Activated T-cell treated with anti-CD3 and anti-CD28 coated beads, Interleukin-2, amount 50 U/mL, for 72 hours (primary cell): ENCODE results near the gene ZG16. TPM values are rescaled to one million over a fixed set of nuclear protein-coding genes. Genes with fewer than 3 reads are reported as not detected.

Experiments
- ATAC-seq, 2 donors: fragments of 150-1000 bp; cut with Tn5 transposase; replicated peaks in 1 of 2; 2 replicates each; pipeline ENCODE4 v1.10.0; 2021; ENCODE audit warnings: moderate library complexity in 2 of 2, mild to moderate bottlenecking in 1 of 2
- DNase-seq, 2 donors: peaks; one replicate each; pipeline ENCODE4 v3.0.0; 2021 to 2022; ENCODE audit warnings: mixed read lengths in 1 of 2
- H3K27ac Mint-ChIP-seq: one replicate; pipeline ENCODE4 v1.8.0; 2022; ENCODE audit warnings: mild to moderate bottlenecking, moderate library complexity, mixed read lengths
- H3K27me3 Mint-ChIP-seq: one replicate; pipeline ENCODE4 v1.8.0; 2022; ENCODE audit warnings: low read depth, mixed read lengths
- H3K36me3 Mint-ChIP-seq, 2 donors: one replicate each; pipeline ENCODE4 v1.8.0; 2022; ENCODE audit warnings: mixed read lengths in 2 of 2, mild to moderate bottlenecking in 1 of 2; ENCODE audit not compliant: insufficient read depth in 2 of 2
- H3K4me1 Mint-ChIP-seq: one replicate; pipeline ENCODE4 v1.8.0; 2022; ENCODE audit warnings: low read depth, mixed read lengths
- H3K4me3 Mint-ChIP-seq, 2 donors: one replicate each; pipeline ENCODE4 v1.8.0; 2022; ENCODE audit warnings: mild to moderate bottlenecking in 2 of 2, mixed read lengths in 2 of 2, moderate library complexity in 2 of 2
- H3K9me3 Mint-ChIP-seq, 2 donors: one replicate each; pipeline ENCODE4 v1.8.0; 2022; ENCODE audit warnings: mixed read lengths in 2 of 2
- total RNA-seq, 2 donors: library from RNA; stranded (reverse); gene quantifications; one replicate each; pipeline ENCODE4 v1.2.3, GENCODE V29; 2022

Gene ZG16
- total RNA-seq, 2 donors from 2014 or later: not detected

DNA sequence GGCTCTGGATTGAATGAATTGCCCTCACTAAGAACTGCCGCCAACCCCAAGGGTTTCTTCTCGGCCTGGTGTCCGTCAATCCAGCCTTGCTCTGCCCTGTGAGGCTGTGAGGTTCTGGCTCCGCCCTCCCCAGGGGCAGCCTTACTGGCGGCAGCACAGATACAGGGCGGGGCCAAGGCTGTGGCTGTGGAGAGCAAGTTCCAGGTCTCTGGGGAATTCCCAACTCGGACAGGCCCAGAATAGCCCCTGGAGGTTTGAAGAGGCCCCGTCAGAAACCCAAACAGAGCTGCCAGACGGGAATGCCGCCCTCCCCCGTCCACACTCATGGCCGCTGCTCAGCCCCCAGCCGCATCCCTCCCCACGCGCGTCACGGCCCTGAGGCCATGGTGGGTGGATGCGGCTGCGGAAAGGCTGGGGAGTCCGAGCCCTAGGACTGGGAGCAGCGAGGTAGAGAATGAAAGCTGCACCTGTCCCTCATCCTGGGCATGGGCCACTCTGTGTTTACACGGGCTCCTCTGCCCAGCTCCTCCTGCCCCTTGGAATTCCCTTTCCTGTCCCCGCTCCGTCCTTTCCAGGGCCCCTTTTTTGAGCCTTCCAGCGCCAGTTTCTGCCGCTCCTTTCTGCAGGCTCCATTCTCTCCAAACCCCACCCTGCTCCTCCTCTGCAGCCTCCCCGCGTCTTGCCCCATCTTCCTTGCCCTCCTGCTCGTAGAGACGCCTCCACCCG is 33.3 kb downstream of the ZG16 start:
- Mint-ChIP-seq H3K27me3 (no peaks in the 10 kb centered on the region), H3K27ac (no peak overlapping the region), H3K9me3 (no peaks in the 10 kb centered on the region), H3K36me3 (peaks cover 7 to 13% of the 10 kb centered on the region in 2 donors), H3K4me1 (peaks cover 75% of the 10 kb centered on the region), H3K4me3 (peak overlapping the region; percentile 86 to 95)
- ATAC-seq (peak; percentile 39 to 50), DNase-seq (peak; percentile 83 to 87)

GRCh38 chr16:29811896-29812665 is 34.0 kb downstream of the ZG16 start, which contains the start of gene PRRT2:
TSS of gene PRRT2 (plus strand) at chr16:29812193. CDS start at chr16:29813055, 862 bp downstream.
- H3K27ac Mint-ChIP-seq: no peak within 1 kb of the TSS
- no peaks in the 10 kb centered on the region for H3K27me3 Mint-ChIP-seq
- H3K36me3 Mint-ChIP-seq: peaks cover 7 to 15% of the 10 kb centered on the region in 2 donors

DNA sequence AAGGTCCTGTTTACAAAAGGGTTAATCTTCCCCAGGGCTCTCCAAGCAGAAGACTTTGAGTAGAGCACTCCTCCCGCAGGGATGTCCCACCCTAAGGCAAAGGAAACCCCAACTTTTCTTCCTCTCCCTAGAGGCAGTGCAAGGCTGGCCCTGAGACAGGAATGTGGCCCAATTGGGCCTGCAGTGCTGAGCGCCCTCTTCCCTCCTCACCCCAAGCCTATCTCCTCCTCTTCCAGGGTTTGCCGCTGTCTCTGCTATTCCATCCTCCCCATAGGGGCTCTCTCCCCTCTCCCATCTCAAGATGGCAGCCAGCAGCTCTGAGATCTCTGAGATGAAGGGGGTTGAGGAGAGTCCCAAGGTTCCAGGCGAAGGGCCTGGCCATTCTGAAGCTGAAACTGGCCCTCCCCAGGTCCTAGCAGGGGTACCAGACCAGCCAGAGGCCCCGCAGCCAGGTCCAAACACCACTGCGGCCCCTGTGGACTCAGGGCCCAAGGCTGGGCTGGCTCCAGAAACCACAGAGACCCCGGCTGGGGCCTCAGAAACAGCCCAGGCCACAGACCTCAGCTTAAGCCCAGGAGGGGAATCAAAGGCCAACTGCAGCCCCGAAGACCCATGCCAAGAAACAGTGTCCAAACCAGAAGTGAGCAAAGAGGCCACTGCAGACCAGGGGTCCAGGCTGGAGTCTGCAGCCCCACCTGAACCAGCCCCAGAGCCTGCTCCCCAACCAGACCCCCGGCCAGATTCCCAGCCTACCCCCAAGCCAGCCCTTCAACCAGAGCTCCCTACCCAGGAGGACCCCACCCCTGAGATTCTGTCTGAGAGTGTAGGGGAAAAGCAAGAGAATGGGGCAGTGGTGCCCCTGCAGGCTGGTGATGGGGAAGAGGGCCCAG is 34.9 kb downstream of the ZG16 start:
- ATAC-seq (no peak), DNase-seq (no peak)
- H3K4me3 Mint-ChIP-seq: peak overlapping the region; percentile 86 to 95
- peaks cover 88% of the 10 kb centered on the region for H3K4me1 Mint-ChIP-seq
- no peak overlapping the region for H3K27ac Mint-ChIP-seq
- H3K9me3 Mint-ChIP-seq: no peaks in the 10 kb centered on the region
- no peaks in the 10 kb centered on the region for H3K27me3 Mint-ChIP-seq
- H3K36me3 Mint-ChIP-seq: peaks cover 8 to 16% of the 10 kb centered on the region in 2 donors

More at GRCh38 chr16:29811896-29812665, 34.0 kb downstream of the ZG16 start, which contains the start of gene PRRT2:
- Mint-ChIP-seq H3K4me3 (peak within 1 kb of the TSS; percentile 86 to 95), H3K9me3 (no peaks in the 10 kb centered on the region), H3K4me1 (peaks cover 80% of the 10 kb centered on the region)
- ATAC-seq (no peak), DNase-seq (peak; percentile 62 to 65)

- no peaks in the 10 kb centered on the region for H3K27me3 Mint-ChIP-seq
- H3K27ac Mint-ChIP-seq: no peak overlapping the region
- DNase-seq: peak in 1 of 2 donors; percentile 16
- ATAC-seq: no peak
- no peaks in the 10 kb centered on the region for H3K9me3 Mint-ChIP-seq
- peaks cover 8 to 20% of the 10 kb centered on the region in 2 donors for H3K36me3 Mint-ChIP-seq
- peak overlapping the region; percentile 10 to 20 for H3K4me3 Mint-ChIP-seq
- H3K4me1 Mint-ChIP-seq: peaks cover 88% of the 10 kb centered on the region
Measured at GRCh38 chr16:29813644-29814562, 35.8 kb downstream of the ZG16 start.

- Mint-ChIP-seq H3K27ac (peak overlapping the region; percentile 36), H3K9me3 (no peaks in the 10 kb centered on the region), H3K4me3 (peak overlapping the region; percentile 91 to 99), H3K36me3 (peaks cover 10 to 25% of the 10 kb centered on the region in 2 donors), H3K4me1 (peaks cover 91% of the 10 kb centered on the region), H3K27me3 (no peaks in the 10 kb centered on the region)
- ATAC-seq: no peak
- DNase-seq: no peak
Measured at GRCh38 chr16:29814592-29814991, 36.5 kb downstream of the ZG16 start.

GRCh38 chr16:29815032-29815721 is 37.1 kb downstream of the ZG16 start:
- Mint-ChIP-seq H3K4me3 (peak overlapping the region; percentile 91 to 99), H3K27me3 (no peaks in the 10 kb centered on the region), H3K9me3 (no peaks in the 10 kb centered on the region), H3K27ac (peak overlapping the region; percentile 91), H3K4me1 (peaks cover 91% of the 10 kb centered on the region), H3K36me3 (peaks cover 10 to 27% of the 10 kb centered on the region in 2 donors)
- ATAC-seq (no peak), DNase-seq (peak in 1 of 2 donors; percentile 41)

GRCh38 chr16:29815793-29816693 is 38.0 kb downstream of the ZG16 start, which contains the start of gene PAGR1:
TSS of gene PAGR1 (plus strand) at chr16:29816152. CDS start at chr16:29816526, 374 bp downstream.
- DNase-seq: peak; percentile 98 to 99
- Mint-ChIP-seq H3K27ac (peak within 1 kb of the TSS; percentile 91), H3K4me1 (peaks cover 82% of the 10 kb centered on the region), H3K4me3 (peak within 1 kb of the TSS; percentile 91 to 99), H3K27me3 (no peaks in the 10 kb centered on the region), H3K36me3 (peaks cover 14 to 28% of the 10 kb centered on the region in 2 donors), H3K9me3 (no peaks in the 10 kb centered on the region)
- peak; percentile 74 to 78 for ATAC-seq

- Mint-ChIP-seq H3K4me3 (peak overlapping the region; percentile 91 to 99), H3K4me1 (peaks cover 77% of the 10 kb centered on the region), H3K36me3 (peaks cover 15 to 27% of the 10 kb centered on the region in 2 donors), H3K27me3 (no peaks in the 10 kb centered on the region), H3K27ac (peak overlapping the region; percentile 89), H3K9me3 (no peaks in the 10 kb centered on the region)
- ATAC-seq (peak; percentile 27 to 33), DNase-seq (peak; percentile 68 to 74)
Measured at GRCh38 chr16:29816694-29817441, 38.8 kb downstream of the ZG16 start.

DNA sequence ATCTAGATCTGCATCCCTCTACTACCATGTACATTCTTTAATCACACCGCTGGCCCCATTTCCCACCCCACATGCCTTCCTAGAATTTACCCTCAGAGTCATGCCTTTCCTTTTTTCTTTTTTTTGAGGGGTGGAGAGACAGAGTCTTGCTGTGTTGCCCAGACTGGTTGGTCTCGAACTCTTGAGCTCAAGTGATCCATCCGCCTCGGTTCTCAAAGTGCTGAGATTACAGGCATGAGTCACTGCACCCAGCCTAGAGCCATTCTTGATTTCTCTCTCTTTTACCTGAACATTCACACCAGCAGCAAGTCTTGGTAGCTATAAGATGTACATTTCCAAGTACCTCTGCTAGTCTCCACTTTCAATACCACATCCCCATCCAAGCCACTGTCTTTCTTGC is 40.0 kb downstream of the ZG16 start:
- peaks cover 15 to 30% of the 10 kb centered on the region in 2 donors for H3K36me3 Mint-ChIP-seq
- peak overlapping the region; percentile 50 for H3K27ac Mint-ChIP-seq
- H3K4me3 Mint-ChIP-seq: peak overlapping the region; percentile 83 to 87
- H3K4me1 Mint-ChIP-seq: peaks cover 77% of the 10 kb centered on the region
- H3K9me3 Mint-ChIP-seq: no peaks in the 10 kb centered on the region
- no peak for ATAC-seq
- DNase-seq: peak in 1 of 2 donors; percentile 15
- H3K27me3 Mint-ChIP-seq: no peaks in the 10 kb centered on the region

DNA sequence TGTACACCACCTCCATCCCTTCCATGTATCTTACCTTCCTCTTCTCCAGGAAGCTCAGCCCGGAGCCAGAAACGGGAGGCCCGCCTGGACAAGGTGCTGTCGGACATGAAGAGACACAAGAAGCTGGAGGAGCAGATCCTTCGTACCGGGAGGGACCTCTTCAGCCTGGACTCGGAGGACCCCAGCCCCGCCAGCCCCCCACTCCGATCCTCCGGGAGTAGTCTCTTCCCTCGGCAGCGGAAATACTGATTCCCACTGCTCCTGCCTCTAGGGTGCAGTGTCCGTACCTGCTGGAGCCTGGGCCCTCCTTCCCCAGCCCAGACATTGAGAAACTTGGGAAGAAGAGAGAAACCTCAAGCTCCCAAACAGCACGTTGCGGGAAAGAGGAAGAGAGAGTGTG is 41.5 kb downstream of the ZG16 start:
- H3K4me3 Mint-ChIP-seq: peak overlapping the region; percentile 83 to 97
- H3K9me3 Mint-ChIP-seq: no peaks in the 10 kb centered on the region
- ATAC-seq: no peak
- H3K4me1 Mint-ChIP-seq: peaks cover 77% of the 10 kb centered on the region
- DNase-seq: no peak
- peaks cover 15 to 30% of the 10 kb centered on the region in 2 donors for H3K36me3 Mint-ChIP-seq
- peak overlapping the region; percentile 66 for H3K27ac Mint-ChIP-seq
- H3K27me3 Mint-ChIP-seq: no peaks in the 10 kb centered on the region
